HG03103 (cell line): ENCODE results near the gene MEF2D.

Source experiments
- ATAC-seq: cut with Tn5 transposase; IDR thresholded peaks from one replicate; pipeline ENCODE4 v1.9.1; 2021; ENCODE audit warnings: low read depth; ENCODE audit not compliant: unreplicated experiment

MEF2D gene

DNA sequence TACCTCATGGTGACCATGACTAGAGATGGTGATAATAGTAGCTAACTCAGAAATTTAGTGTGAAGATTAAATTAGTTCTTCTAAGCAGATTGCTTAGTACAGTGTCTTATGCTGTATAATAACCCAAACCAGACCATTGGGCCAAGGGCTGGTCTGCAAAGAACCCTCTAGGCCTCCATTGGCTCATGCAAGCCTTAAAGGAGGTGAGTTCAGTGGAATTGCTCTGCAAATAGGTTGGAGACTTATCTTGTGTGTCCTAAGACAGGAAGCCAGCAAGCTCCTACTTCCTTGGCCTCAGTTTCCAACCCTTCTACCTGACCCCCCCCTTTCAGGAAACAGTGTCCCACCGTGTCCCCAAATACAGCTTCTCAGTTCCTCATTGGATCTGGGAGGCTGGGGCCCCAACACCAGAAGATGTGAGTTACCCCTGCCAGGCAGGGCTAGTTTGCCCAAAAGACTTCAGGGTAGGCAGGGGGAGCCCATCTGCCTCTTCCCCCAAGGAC is 1.9 kb upstream of the MEF2D start:
- ATAC-seq: no peak

DNA sequence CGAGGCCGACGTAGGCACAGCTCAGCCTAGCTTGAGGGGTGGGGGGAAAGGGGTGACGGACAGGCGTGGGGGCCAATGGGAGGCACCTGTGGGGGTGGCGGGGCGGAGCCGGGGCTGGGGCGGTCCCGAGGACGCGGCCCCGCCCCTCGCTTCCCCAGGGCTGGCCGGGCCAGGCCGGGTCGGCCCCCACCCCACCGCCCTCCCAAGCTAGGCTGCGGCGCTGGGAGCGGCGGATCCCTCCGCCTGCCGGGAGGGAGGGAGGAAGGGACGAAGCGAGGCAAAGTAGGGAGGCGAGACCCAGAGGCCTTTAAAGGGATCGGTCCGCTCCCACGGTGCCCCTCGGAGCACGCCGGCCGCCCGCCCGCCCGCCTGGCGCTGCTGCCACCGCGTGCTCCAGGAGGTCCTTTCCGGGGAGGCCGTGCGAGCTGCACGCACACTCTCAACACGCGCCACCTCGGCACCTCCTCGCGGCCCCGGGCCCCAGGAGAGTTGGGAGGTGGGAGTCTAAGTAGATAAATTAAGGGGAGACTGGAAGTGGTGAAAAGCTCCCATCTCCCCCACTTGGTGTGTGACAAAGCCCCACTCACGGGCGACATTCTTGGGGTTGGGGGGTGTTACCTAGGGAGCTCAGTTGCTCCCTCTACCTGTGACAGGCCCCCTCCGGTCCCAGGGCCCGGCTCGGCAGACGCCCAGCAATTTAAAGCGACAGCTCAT is 375 bp upstream of the MEF2D start:
- ATAC-seq: peak; percentile 50

DNA sequence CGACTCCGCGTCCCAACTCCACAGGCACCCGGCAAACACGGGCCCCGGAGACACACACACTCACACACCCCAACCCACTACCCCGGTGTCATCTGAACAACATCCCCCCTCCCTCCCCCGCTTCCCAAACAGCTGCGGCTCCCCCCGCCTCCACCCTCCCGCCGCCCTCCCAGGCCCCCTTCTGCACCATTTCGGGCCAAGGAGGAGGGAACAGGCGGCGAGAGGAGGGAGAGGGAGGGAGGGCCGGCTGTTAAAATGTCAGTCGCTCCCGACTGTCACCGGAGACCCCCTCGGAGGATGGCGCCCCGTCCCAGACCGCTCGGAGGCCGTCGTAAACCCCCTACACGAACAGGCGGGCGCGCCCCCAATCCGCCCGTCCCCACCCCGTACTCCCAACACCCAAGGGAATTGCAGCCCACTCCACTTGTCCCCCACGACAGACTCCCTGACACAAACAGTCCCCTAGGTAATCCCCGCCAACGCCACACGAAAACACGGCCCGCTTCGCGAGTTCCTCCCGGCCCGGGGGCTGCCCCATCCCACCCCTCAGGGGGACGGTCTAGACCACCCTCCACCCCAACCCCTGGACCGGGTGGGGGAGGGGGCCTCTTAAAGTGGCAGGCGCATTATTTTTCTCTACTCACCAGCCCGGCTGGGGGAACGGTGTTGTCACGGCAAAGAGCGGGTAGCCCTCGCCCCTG is 583 bp downstream of the MEF2D start:
- ATAC-seq: no peak

DNA sequence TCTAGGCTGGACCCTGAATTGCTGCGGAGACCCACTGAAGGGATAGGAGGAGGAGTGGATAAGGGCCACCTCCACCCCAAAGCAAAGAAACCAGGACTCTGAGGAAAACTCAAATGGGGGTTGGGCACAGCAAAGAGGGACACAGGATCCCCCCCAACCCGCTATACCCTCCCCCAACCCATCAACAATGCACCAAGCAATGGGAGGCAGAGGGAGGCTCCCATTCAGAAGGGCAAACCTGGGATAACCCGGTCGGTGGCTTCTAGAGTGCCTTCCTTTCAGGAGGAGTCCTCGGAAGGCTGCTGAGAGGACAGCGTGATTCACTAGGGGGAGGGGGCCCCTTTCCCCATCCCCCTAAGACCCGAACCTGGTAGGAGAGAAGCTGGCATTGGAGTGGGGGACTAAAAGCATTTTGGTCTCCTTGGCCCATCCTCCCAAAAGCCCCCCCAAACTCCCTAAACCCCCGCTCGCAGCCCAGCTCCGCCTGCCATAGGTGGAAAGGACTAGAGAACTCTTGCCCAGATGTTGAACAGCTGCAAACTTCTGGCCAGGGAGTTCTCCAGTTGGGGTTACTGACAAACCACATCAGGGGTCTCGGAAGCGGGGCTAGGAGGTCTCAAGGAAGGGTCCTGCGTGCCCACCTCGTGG is 1.3 kb downstream of the MEF2D start:
- no peak for ATAC-seq

DNA sequence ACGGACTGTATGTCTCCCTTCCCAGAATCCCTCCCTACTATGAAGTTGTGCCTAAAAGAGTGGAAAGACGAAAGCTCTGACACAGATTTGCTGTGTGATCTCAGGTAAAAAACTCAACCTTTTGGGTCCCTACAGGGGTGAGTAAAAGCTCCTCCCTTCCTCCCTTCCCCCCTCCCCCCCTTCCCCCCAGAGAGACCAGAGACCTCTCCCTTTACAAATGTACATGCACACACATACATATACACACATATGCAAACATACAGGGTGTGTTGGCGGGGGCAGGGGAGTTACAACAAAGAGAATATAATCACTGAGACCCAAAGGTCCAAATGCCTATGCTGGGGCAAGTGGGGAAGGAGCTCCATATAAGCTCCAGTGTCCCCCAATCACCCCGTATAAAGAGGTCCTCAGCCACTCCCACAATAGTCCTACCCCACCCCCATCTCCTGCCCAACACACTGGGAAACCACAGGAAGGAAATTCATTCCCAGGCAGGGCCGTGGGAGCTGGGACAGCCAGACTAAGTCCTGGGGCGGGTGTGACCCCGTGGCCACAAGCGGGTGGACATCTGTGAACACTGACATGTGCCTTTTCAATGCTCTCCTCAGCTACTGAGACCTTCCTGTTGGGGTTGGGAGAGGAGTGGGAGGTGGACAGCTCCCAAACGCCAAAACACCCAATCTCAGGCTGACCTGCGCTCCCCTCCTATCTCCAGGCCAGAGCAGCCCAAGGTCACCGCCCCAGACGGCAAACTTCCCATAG is 2.0 kb downstream of the MEF2D start:
- ATAC-seq: no peak

DNA sequence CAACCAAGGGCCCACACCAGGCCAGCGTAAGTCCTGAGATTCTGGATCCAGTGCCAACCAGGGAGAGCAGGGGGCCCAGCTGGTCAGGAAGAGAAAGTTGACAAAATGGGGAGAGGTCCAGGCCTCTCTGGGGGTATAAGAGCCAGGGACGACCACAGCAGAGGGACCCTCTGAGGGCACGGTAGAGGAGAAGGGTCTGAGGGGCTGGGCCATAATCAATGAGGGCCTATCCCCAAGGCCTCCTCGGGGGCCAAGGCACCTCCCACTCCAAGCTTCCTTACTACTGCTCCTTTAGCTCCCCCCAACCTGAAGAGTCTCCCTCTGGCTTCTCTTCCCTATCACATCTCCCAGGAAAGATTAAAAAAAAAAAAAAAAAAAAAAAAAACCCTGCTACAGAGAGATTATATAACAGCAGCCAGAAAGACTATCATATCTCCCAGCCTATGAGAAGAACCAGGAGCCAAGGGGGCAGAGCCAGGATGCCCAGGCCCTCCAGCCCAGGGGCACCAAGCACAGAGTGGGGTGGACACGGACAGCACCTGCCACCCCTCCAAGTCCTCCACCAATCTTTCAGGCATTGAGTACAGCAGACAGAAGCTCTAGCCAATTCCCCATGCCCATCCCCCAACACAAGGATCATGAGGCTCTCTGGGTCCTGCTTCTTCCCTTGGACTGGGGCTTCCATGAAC is 2.7 kb downstream of the MEF2D start:
- no peak for ATAC-seq

DNA sequence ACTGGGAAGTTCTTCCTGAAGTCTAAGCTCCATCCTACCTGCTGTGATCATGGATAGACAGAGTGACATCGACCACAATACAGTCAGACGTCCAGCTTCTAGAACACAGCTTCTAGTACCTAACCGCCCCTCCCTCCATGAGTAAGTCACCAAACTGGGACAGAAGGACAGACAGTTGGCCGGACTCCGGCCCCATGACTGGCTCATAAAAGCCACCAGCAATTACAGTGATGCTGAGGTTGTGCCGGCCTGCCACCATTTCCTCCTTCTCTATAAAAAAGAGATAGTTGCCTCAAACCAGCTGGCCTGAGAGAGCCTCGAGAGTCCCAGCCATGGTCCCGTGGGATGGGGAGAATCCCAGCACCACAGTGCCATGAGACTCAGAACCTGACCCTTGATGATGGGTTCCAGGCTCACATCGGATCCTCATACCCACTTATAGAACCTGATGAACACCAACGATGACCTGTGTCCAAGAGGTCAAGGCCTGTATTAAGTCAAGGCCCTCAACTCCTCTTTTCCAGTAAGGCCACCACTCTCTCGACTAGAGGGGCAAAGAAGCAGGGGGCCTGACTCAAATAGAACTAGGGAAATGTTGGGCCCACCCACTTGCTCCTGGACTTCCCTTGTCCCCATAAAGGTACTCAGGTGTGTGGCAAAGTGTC is 3.4 kb downstream of the MEF2D start:
- ATAC-seq: no peak

DNA sequence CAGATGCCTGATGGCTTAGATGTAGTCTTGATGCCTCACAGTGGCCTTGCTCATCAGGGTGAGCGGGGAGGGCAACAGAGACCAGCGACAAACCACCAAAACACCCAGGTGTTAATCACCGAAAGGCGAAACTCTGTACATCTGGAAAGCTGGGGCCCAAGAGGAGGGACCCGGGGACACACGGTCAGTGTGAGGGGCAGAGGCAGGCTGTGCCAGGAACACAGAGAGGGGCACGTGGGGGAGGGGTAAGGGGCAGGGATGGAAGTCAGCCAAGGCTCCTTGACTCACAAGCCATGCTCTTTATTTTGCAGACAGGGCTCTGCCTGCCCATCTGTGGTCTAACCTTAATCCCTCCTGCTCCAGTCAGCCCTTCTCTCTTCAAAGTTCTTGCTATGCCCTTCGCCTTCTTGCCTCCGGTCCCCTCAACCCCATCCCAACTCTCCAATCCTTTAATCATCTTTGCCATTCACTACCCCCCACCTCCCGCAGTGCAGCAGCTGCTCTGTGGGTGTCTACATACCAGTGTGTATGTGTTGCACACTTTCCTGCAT is 4.3 kb downstream of the MEF2D start:
- no peak for ATAC-seq

DNA sequence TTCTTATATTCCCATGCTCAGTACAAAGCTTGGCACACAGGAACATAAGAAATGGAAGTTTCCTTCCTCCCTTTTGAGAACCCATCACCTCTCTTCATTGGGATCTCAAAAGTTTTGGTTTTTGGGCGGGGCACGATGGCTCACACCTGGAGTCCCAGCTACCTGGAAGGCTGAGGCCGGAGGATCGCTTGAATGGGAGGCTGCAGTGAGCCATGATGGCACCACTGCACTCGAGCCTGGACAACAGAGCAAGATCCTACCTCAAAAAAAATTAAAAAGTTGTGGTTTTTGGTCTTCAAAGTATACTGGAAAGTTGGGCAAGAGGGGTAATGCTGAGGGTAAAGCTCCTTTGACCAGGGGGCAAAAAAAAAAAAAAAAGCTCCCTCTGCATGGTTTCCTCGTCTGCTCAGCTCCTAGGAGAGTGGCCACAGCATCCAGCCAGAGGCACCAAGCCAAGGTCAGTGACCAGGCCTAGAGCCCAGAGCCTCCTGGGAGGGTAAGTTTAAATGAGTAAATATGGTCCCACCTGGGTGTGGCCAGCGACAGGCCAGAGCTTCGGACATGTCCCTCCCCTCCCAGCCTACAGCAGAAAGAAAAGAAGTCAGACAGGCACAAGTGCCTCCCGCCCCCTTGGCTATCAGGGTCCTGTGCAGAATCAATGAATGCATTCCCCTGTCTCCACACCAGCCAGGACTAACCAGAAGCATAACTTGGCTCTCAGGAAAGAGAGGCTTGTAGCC is 5.0 kb downstream of the MEF2D start:
- no peak for ATAC-seq

DNA sequence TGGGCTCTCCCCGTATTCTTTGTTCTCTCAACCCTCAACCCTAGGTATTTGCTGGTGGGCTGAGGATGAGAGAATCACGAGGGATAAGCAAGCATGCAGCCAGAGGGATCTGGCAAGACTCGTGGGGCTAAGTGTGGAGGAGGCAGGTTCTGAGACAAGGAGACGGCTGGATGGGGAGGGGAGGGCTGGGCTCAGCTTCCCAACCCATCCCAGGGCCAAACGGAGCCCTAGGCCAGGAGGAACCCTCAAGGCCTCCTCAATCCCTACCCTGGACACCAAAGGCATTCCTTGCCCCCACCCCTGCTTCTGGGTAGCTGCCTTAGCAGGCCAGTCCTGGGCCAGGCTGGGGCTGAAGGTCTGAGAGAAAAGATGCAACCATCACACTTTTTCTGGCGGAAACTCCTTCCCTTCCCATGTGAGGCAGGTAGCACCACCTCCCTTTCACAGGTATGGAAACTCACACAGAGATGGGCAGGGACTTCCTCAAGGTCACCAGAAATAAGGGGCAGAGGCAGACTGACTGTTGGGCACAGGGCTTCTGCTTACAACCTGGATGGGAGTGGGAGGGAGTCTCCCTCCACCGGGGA is 6.2 kb downstream of the MEF2D start:
- ATAC-seq: no peak

DNA sequence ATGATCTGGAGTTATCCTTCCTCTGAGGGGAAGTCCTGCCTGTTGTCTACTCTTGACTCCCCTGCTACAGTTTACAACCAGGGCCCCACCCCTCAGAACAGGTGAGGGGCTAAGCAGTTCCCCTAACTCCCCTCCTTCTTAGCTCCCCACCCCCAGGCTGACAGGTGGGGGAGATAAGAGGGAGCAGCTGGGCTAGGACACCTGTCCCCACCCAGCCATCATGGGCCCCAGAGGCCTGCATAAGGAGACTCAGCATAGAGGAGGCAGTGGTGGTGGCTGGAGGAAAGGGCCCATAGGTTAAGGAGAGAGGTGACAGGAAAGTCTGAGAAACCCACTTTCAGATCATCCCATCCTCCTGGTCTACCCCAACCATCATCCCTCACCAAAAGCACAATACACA is 6.8 kb downstream of the MEF2D start:
- no peak for ATAC-seq

DNA sequence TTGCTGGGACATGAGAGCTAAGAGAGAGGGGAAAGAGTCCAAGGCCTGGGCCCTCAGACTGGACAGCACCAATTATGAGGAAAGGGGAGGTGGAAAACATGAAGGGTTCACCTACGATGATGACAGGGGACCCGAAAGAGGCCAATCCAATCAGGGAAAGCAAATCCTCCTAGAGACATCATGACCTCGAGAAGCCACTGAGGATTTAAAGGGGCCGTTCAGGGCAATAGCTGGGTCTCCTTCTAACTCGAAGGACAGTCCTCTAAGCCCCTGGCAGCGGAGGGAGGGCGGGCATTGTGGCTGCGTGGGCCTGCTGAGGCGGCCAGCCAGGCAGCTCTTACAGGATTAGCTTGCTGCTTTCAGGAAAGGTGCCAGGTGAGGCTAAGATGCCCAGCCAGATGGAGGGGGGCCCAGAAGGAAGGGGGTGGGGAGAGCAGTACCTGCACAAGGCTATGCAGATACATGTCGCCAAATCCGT is 7.4 kb downstream of the MEF2D start:
- no peak for ATAC-seq

DNA sequence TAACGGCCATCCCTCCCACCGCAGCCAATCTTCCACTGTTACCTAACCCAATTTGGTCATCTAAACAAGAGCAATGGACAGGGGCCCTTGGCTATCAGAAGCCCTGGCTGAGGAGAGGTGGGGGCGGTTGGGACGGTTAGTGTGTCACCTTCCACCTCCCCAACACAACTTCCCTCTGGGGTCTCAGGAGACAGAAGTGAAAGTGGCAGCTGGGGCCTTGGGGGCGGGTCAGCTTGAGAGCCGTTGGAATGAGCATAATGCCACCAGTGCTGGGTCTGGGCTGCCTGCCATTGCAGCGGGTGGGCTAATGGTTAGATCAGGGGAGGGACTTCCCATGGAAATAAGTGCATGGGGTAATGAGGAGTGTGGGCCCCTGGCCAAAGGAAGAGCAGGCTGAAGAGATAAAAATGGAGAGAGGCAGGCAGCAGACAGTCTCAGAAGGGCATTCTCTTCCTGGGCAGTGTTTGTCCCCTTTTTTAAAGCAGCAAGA is 7.9 kb downstream of the MEF2D start:
- no peak for ATAC-seq

DNA sequence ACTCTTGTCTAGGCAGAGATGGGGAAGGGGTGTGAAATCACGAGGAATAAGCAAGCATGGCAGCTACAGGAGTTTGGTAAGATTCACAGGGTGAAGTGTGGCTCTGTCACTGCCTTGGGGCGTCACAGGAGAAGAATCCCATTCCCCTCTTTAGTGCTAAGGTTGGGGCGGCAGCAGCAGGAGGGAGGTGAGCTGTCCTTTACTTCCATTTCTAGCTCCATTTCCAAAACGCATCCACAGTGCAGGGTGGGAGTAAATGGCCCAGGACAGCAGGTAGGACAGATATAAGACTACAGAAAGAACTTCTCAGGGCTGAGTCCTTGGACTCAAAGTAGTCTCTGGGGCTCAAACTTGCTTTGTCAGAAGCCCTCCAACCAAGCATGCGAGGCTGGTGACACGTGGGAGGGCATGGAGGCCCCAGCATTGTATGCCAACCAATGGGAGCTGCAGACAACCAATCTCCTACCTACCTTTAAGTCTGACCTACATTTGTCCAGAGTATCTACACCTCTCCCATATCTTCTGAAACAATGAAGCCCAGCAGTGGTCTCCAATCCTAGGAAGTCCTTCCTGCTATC is 8.5 kb downstream of the MEF2D start:
- no peak for ATAC-seq

DNA sequence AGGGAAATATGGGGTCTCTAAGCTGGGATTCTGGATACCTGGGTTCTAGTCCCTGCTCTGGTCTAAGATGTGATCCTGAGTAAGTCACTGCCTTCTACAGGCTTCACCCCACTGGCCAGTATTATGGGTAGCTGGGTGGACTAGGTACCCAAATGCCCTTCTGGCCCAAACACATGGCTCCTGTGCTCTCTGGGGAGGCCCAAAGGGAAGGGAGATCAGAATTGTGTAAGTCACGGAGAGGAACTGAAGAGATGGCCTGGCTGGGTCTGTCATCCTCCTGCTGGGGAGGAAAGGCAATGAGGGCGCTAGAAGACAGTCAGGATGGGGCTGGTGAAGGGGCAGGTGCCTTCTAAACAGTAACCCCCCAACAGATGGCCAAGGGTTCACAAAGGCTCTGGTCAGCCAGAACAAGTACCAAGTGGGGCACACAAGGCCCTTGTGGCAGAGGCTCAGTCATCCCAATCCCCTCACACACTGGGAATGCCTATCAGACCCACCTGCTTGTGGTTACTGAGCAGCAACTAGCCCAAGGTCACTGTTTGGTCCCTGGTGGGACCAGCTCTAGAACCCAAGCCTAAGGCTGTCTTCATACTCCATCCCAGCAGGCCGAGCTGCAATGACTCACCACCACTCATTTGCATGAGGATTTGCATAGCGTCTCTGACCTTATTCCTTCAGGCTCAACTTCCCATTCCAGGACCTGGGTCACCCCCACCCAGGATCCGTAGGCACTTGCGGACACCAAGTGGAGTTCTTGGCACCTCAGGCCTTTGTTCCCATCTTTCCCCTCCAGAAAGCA is 9.2 kb downstream of the MEF2D start:
- ATAC-seq: no peak

DNA sequence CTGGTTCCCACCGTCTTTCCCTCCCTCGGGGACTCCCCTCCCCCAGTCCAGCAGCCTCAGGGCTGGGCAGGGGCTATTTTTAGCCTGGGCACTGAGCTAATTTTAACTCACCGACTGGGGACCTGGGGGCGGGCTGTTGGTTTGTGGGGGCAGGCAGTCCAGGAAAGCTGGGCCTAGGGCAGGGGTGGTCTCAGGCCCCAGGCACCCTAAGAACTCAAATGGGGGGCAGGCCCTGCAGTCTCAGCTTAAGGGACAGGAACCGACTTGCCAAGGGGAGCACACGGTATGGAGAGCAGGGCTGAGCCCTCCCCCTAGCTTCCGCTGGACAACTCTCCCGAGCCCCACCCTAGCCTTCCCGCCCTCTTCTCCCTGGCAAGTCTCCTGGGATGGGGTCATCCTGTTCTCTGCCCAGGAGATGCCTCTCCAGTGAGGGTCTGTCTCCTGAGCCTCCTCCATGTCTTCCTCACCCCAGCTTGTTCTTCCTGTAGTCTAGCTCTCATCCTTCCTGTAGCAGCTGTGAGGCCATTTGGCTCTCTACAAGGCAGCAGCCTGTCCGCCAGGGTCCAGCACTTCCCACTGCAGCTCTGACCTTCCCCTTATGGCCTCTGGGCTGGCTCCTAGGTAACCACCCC is 10.1 kb downstream of the MEF2D start:
- ATAC-seq: no peak

DNA sequence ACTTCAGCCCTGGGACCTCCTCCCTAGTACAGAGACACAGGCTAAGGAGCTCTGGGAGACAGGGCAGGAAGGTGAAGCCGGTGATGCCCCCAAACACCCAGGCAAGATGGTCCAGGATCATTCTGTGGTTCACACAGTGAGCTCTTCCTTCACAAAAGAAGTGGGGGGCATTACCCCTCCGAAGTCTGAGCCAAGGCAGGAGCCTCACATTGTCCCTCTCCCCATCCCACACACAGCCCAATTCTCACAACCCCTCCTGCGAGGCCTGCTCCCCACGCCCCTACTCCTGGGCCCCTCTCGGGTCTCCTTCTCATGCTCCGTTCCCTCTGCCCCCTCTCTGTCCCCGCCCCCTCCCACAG is 10.7 kb downstream of the MEF2D start:
- no peak for ATAC-seq
